PC-9 (cell line): Measurements from ENCODE around the gene APMAP. TPM values are rescaled to one million over a fixed set of nuclear protein-coding genes. Genes with fewer than 3 reads are reported as not detected.

ENCODE experiments used
- BruUV-seq: library from RNA; stranded (reverse); fragments of 400-500 nt; replicated peaks from 2 replicates; lab custom pipeline; 2021; lab: Mats Ljungman, UMichigan
- CTCF ChIA-PET: fragments of 300-600 bp; sonication (Branson Sonifier 250); formaldehyde crosslinking; loops from one replicate; lab custom pipeline; 2022; ENCODE audit warnings: antibody characterized with exemption; lab: Charles Lee
- POLR2A ChIA-PET: fragments of 300-600 bp; sonication (Branson Sonifier 250); formaldehyde crosslinking; loops from one replicate; lab custom pipeline; 2022; ENCODE audit warnings: antibody characterized with exemption; ENCODE audit not compliant: unreplicated experiment; lab: Charles Lee
- DNase-seq, 2 experiments: peaks; one replicate each; pipeline versions ENCODE4 v3.0.0 to v3.0.0-alpha.2; 2015 to 2022; ENCODE audit warnings: mixed read lengths in 1 of 2
- H2AFZ ChIP-seq: fragments of 200-600 bp; sonication (generic); 2 replicates; pipeline ENCODE4 v1.8.1; 2017; ENCODE audit warnings: antibody characterized with exemption
- H3F3A ChIP-seq: fragments of 200-600 bp; sonication (generic); 2 replicates; pipeline ENCODE4 v1.8.1; 2017; ENCODE audit warnings: antibody characterized with exemption, mild to moderate bottlenecking, low read depth; ENCODE audit not compliant: insufficient read depth
- H3K27ac ChIP-seq: fragments of 200-600 bp; sonication (generic); 2 replicates; pipeline ENCODE4 v1.6.1; 2016; ENCODE audit warnings: mixed run types
- H3K27me3 ChIP-seq: fragments of 200-600 bp; sonication (generic); 2 replicates; pipeline ENCODE4 v1.6.1; 2016; ENCODE audit warnings: low read depth, mixed run types; ENCODE audit not compliant: insufficient read depth
- H3K36me3 ChIP-seq: fragments of 200-600 bp; sonication (generic); 2 replicates; pipeline ENCODE4 v1.6.1; 2016; ENCODE audit warnings: low read depth, mixed run types
- H3K4me1 ChIP-seq: fragments of 200-600 bp; sonication (generic); replicated peaks from 2 replicates; pipeline ENCODE4 v1.6.1; 2016; ENCODE audit warnings: mixed run types; ENCODE audit not compliant: insufficient read depth
- H3K4me2 ChIP-seq: fragments of 200-600 bp; sonication (generic); 2 replicates; pipeline ENCODE4 v1.6.1; 2017; ENCODE audit warnings: mixed run types
- H3K4me3 ChIP-seq: fragments of 200-600 bp; sonication (generic); 2 replicates; pipeline ENCODE4 v1.6.1; 2016; ENCODE audit warnings: mixed run types
- H3K79me2 ChIP-seq: fragments of 200-600 bp; sonication (generic); 2 replicates; pipeline ENCODE4 v1.6.1; 2017; ENCODE audit warnings: low read depth, mixed run types
- H3K9me2 ChIP-seq: fragments of 200-600 bp; sonication (generic); 2 replicates; pipeline ENCODE4 v1.8.1; 2017; ENCODE audit warnings: mild to moderate bottlenecking; ENCODE audit not compliant: insufficient read depth
- H3K9me3 ChIP-seq: fragments of 200-600 bp; sonication (generic); 2 replicates; pipeline ENCODE4 v1.8.1; 2016; ENCODE audit warnings: low read depth; ENCODE audit not compliant: insufficient read depth
- H4K20me1 ChIP-seq: fragments of 200-600 bp; sonication (generic); 2 replicates; pipeline ENCODE4 v1.8.1; 2017; ENCODE audit not compliant: insufficient read depth
- CTCF ChIP-seq: fragments of 200-600 bp; sonication (generic); conservative IDR thresholded peaks from 2 replicates; pipeline ENCODE4 v1.6.1; 2017; ENCODE audit warnings: mixed run types, antibody characterized with exemption, mild to moderate bottlenecking, moderate library complexity
- EZH2 ChIP-seq: fragments of 200-600 bp; sonication (generic); IDR thresholded peaks from 2 replicates; pipeline ENCODE4 v1.8.0; 2017; ENCODE audit warnings: antibody characterized with exemption, low read depth
- intact Hi-C: fragments of 100-400 bp; cut with micrococcal nuclease; formaldehyde crosslinking; loops from one replicate; pipeline ENCODE4 v1.10.0; 2022; ENCODE audit not compliant: unreplicated experiment
- total RNA-seq: library from RNA; stranded (reverse); gene quantifications from 2 replicates; pipeline ENCODE4 v1.2.3, GENCODE V29; 2021

The APMAP gene
- total RNA-seq, 1 experiment from 2014 or later = 103 TPM

GRCh38 chr20:25032478-25033264 is 40.1 kb upstream of the APMAP start:
- ChIA-PET CTCF (no interaction called here), POLR2A (interaction anchor here (0.6 kb wide), 2 partner anchors 10 to 16 kb away, joined by 4 to 5 read pairs; no protein-coding TSS in a partner anchor)
- Histone ChIP-seq H4K20me1 (no peaks in the 10 kb centered on the region), H3K4me3 (no peak overlapping the region), H3K79me2 (no peaks in the 10 kb centered on the region), H3K27ac (no peak overlapping the region), H3K4me1 (no peaks in the 10 kb centered on the region), H3K4me2 (no peak overlapping the region), H3K27me3 (no peaks in the 10 kb centered on the region), H3F3A (no peaks in the 10 kb centered on the region), H3K9me2 (no peaks in the 10 kb centered on the region), H3K36me3 (no peaks in the 10 kb centered on the region), H2AFZ (no peak overlapping the region), H3K9me3 (no peaks in the 10 kb centered on the region)
- TF ChIP-seq EZH2 (no peak), CTCF (no peak)
- intact Hi-C loops = no loop called here
- DNase-seq = no peak
- BruUV-seq = no TSS peak

GRCh38 chr20:25032065-25032477 is 39.5 kb upstream of the APMAP start:
- no peak overlapping the region for H3K27ac ChIP-seq
- no peaks in the 10 kb centered on the region for H3K9me3 ChIP-seq
- TF ChIP-seq CTCF (no peak), EZH2 (no peak)
- no peaks in the 10 kb centered on the region for H3K36me3 ChIP-seq
- no peak for DNase-seq
- no peaks in the 10 kb centered on the region for H3K27me3 ChIP-seq
- H3K4me1 ChIP-seq = no peaks in the 10 kb centered on the region
- intact Hi-C loops = no loop called here
- no peak overlapping the region for H2AFZ ChIP-seq
- no peaks in the 10 kb centered on the region for H4K20me1 ChIP-seq
- H3K4me3 ChIP-seq = no peak overlapping the region
- H3F3A ChIP-seq = no peaks in the 10 kb centered on the region
- H3K4me2 ChIP-seq = no peak overlapping the region
- ChIA-PET CTCF (no interaction called here), POLR2A (no interaction called here)
- H3K79me2 ChIP-seq = no peaks in the 10 kb centered on the region
- no TSS peak for BruUV-seq
- no peaks in the 10 kb centered on the region for H3K9me2 ChIP-seq

GRCh38 chr20:25031241-25031640 is 38.7 kb upstream of the APMAP start:
- DNase-seq = no peak
- Histone ChIP-seq H3K9me3 (no peaks in the 10 kb centered on the region), H3K4me1 (no peaks in the 10 kb centered on the region), H3K27me3 (no peaks in the 10 kb centered on the region), H2AFZ (no peak overlapping the region), H3K27ac (no peak overlapping the region), H3F3A (no peaks in the 10 kb centered on the region), H3K4me2 (no peak overlapping the region), H3K4me3 (no peak overlapping the region), H3K9me2 (no peaks in the 10 kb centered on the region), H3K79me2 (no peaks in the 10 kb centered on the region), H3K36me3 (no peaks in the 10 kb centered on the region), H4K20me1 (no peaks in the 10 kb centered on the region)
- CTCF ChIA-PET = no interaction called here
- BruUV-seq = no TSS peak
- no peak for TF ChIP-seq CTCF
- TF ChIP-seq EZH2 = no peak
- POLR2A ChIA-PET = no interaction called here
- intact Hi-C loops = no loop called here
